ENCODE data around the gene PPP6R1.

DNA sequence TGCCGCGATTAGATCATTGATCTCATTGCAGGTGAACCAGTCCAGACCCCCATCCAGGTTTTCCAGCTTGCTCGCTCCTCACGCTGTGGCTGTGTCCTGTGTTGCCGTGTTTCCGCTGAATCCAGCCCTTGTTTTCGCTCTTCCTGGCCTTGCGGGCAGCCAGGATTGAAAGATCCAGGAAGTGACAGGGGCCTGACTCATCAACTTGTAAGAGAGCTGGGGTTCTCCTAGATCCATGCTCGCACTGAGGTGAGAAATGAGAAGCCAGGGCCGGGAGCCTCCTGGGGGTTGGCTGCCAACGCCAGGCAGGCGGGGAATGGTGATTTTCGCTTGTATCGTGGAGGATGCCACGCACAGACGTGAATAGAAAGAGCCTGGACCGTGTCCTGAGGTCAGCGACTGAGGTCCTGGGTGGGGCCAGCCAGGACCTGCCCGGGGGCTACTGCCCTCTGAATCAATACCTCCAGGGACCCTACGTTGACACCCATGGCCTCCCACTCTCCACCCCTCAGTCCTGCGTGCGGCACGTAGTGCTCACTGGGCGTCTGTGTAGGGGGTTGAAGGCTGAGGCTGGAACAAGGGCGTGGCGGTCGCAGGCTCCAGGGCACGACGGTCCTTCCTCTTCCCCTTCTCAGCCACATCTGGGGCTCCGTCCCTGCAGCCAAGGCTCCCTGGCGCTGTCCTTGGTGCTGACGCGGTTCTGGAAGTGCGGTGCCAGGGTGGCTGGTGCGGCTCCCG, 42.2 kb downstream of the PPP6R1 start:
- TF ChIP-seq CTCF (IDR thresholded peaks at IDR 0.05) (no peak), POLR2AphosphoS5 (IDR thresholded peaks at IDR 0.05) (peak in 2 of 4 donors; percentile 13 to 31), POLR2A (IDR thresholded peaks at IDR 0.05) (no peak)
